Astrocyte (in vitro differentiated cells and primary cell): ENCODE data around the gene PRRX2. TPM values are rescaled to one million over a fixed set of nuclear protein-coding genes. Genes with fewer than 3 reads are reported as not detected.

Experiments
- DNase-seq: peaks from one replicate; pipeline ENCODE4 v3.0.0-alpha.2; 2010; ENCODE audit warnings: low read depth
- FAIRE-seq: peaks from 2 replicates; lab custom pipeline; 2011; peaks lifted over from hg19 to GRCh38; lab: Jason Lieb, UNC
- H2AFZ ChIP-seq: 2 replicates; pipeline ENCODE4 v1.6.0; 2012; ENCODE audit warnings: low read depth, low read length, inconsistent platforms
- H3K27ac ChIP-seq: 2 replicates; pipeline ENCODE4 v1.5.1; 2011; ENCODE audit warnings: low read depth, low read length, inconsistent platforms
- H3K27me3 ChIP-seq: 2 replicates; pipeline ENCODE4 v1.6.0; 2011; ENCODE audit warnings: low read length, inconsistent platforms; ENCODE audit not compliant: insufficient read depth
- H3K36me3 ChIP-seq: 2 replicates; pipeline ENCODE4 v1.5.1; 2011; ENCODE audit warnings: low read length, inconsistent platforms; ENCODE audit not compliant: insufficient read depth
- H3K4me1 ChIP-seq: 2 replicates; pipeline ENCODE4 v1.5.1; 2011; ENCODE audit warnings: low read length, inconsistent platforms; ENCODE audit not compliant: insufficient read depth
- H3K4me2 ChIP-seq: 2 replicates; pipeline ENCODE4 v1.6.0; 2012; ENCODE audit warnings: low read length, inconsistent platforms
- H3K4me3 ChIP-seq: 2 replicates; pipeline ENCODE4 v1.5.1; 2011; ENCODE audit warnings: low read depth, mild to moderate bottlenecking, low read length, inconsistent platforms; ENCODE audit not compliant: insufficient read depth
- H3K79me2 ChIP-seq: 2 replicates; pipeline ENCODE4 v1.6.0; 2012; ENCODE audit warnings: mild to moderate bottlenecking, low read length, inconsistent platforms; ENCODE audit not compliant: insufficient read depth
- H3K9ac ChIP-seq: 2 replicates; pipeline ENCODE4 v1.6.0; 2012; ENCODE audit warnings: mild to moderate bottlenecking, low read length, inconsistent platforms
- H3K9me3 ChIP-seq: 2 replicates; pipeline ENCODE4 v1.5.1; 2012; ENCODE audit warnings: low read depth, mild to moderate bottlenecking, low read length, inconsistent platforms; ENCODE audit not compliant: insufficient read depth
- H4K20me1 ChIP-seq: 2 replicates; pipeline ENCODE4 v1.6.0; 2012; ENCODE audit warnings: low read length, inconsistent platforms; ENCODE audit not compliant: insufficient read depth
- H3K27ac Mint-ChIP-seq: one replicate; pipeline ENCODE4 v1.8.0; 2021; ENCODE audit warnings: mild to moderate bottlenecking, mixed read lengths; ENCODE audit not compliant: unreplicated experiment
- H3K27me3 Mint-ChIP-seq: one replicate; pipeline ENCODE4 v1.8.0; 2021; ENCODE audit warnings: low read depth, mixed read lengths; ENCODE audit not compliant: unreplicated experiment
- H3K36me3 Mint-ChIP-seq: one replicate; pipeline ENCODE4 v1.8.0; 2021; ENCODE audit warnings: low read depth, mixed read lengths; ENCODE audit not compliant: unreplicated experiment
- H3K4me1 Mint-ChIP-seq: one replicate; pipeline ENCODE4 v1.8.0; 2021; ENCODE audit warnings: low read depth, mixed read lengths; ENCODE audit not compliant: unreplicated experiment
- H3K4me3 Mint-ChIP-seq: one replicate; pipeline ENCODE4 v1.8.0; 2021; ENCODE audit warnings: mild to moderate bottlenecking, moderate library complexity, mixed read lengths; ENCODE audit not compliant: unreplicated experiment
- H3K9me3 Mint-ChIP-seq: one replicate; pipeline ENCODE4 v1.8.0; 2021; ENCODE audit warnings: mild to moderate bottlenecking, mixed read lengths; ENCODE audit not compliant: unreplicated experiment
- CTCF ChIP-seq: IDR thresholded peaks from 2 replicates; pipeline ENCODE4 v1.5.1; 2011; ENCODE audit warnings: low read depth, mild to moderate bottlenecking, inconsistent platforms, low read length, moderate library complexity; ENCODE audit not compliant: insufficient read depth
- EZH2 ChIP-seq: IDR thresholded peaks from 2 replicates; pipeline ENCODE4 v1.6.1; 2012; ENCODE audit warnings: mild to moderate bottlenecking, low read length, inconsistent platforms; ENCODE audit not compliant: insufficient read depth
- total RNA-seq: library from RNA; stranded (reverse); gene quantifications from 2 replicates; pipeline ENCODE4 v1.2.1, GENCODE V29; 2021

The PRRX2 gene
- total RNA-seq, 1 donor from 2014 or later: not detected

GRCh38 chr9:129677456-129677855 lies 12.0 kb downstream of the PRRX2 start:
- FAIRE-seq: no peak
- Mint-ChIP-seq H3K36me3 (no peaks in the 10 kb centered on the region), H3K9me3 (no peaks in the 10 kb centered on the region), H3K4me1 (no peaks in the 10 kb centered on the region), H3K27ac (no peak overlapping the region), H3K27me3 (peaks cover 62% of the 10 kb centered on the region), H3K4me3 (no peak overlapping the region)
- DNase-seq: no peak
- Histone ChIP-seq H3K9me3 (no peaks in the 10 kb centered on the region), H3K36me3 (no peaks in the 10 kb centered on the region), H4K20me1 (no peaks in the 10 kb centered on the region), H3K79me2 (no peaks in the 10 kb centered on the region), H3K4me1 (no peaks in the 10 kb centered on the region), H3K4me3 (no peak overlapping the region), H3K9ac (no peak overlapping the region), H3K4me2 (no peak overlapping the region), H3K27me3 (peaks cover 37% of the 10 kb centered on the region), H2AFZ (no peak overlapping the region), H3K27ac (no peak overlapping the region)
- TF ChIP-seq EZH2 (no peak), CTCF (no peak)

- Histone ChIP-seq H3K27me3 (peaks cover 33% of the 10 kb centered on the region), H3K9me3 (no peaks in the 10 kb centered on the region), H3K4me2 (no peak overlapping the region), H4K20me1 (no peaks in the 10 kb centered on the region), H3K4me1 (no peaks in the 10 kb centered on the region), H3K9ac (no peak overlapping the region), H3K79me2 (no peaks in the 10 kb centered on the region), H3K4me3 (no peak overlapping the region), H3K36me3 (no peaks in the 10 kb centered on the region), H3K27ac (no peak overlapping the region), H2AFZ (no peak overlapping the region)
- Mint-ChIP-seq H3K4me1 (no peaks in the 10 kb centered on the region), H3K9me3 (no peaks in the 10 kb centered on the region), H3K27me3 (peaks cover 58% of the 10 kb centered on the region), H3K27ac (no peak overlapping the region), H3K4me3 (no peak overlapping the region), H3K36me3 (no peaks in the 10 kb centered on the region)
- TF ChIP-seq CTCF (no peak), EZH2 (no peak)
- FAIRE-seq (no peak), DNase-seq (no peak)
Measured at GRCh38 chr9:129678844-129679243, 13.4 kb downstream of the PRRX2 start.

- no peaks in the 10 kb centered on the region for H3K9me3 ChIP-seq
- no peak for TF ChIP-seq CTCF
- no peak overlapping the region for H3K4me2 ChIP-seq
- no peaks in the 10 kb centered on the region for H3K36me3 ChIP-seq
- Mint-ChIP-seq H3K4me3 (no peak overlapping the region), H3K9me3 (no peaks in the 10 kb centered on the region), H3K4me1 (no peaks in the 10 kb centered on the region), H3K36me3 (no peaks in the 10 kb centered on the region), H3K27me3 (peaks cover 52% of the 10 kb centered on the region), H3K27ac (no peak overlapping the region)
- no peak overlapping the region for H3K4me3 ChIP-seq
- no peak overlapping the region for H3K27ac ChIP-seq
- H4K20me1 ChIP-seq: no peaks in the 10 kb centered on the region
- H3K4me1 ChIP-seq: no peaks in the 10 kb centered on the region
- no peak for DNase-seq
- peaks cover 33% of the 10 kb centered on the region for H3K27me3 ChIP-seq
- no peak overlapping the region for H3K9ac ChIP-seq
- no peaks in the 10 kb centered on the region for H3K79me2 ChIP-seq
- H2AFZ ChIP-seq: no peak overlapping the region
- FAIRE-seq: no peak
Measured at GRCh38 chr9:129679537-129679936, 14.1 kb downstream of the PRRX2 start.
